COLO829 (cell line): ENCODE data around the gene TRIP6.
"Not testable (repeated sequence)": the region's sequence is repeated elsewhere in the genome, so short reads cannot be mapped to it uniquely, and the experiment has no call there.

Experiments
- DNase-seq: peaks from one replicate; pipeline ENCODE4 v3.0.0; 2012; ENCODE audit warnings: low spot score

Gene TRIP6

DNA sequence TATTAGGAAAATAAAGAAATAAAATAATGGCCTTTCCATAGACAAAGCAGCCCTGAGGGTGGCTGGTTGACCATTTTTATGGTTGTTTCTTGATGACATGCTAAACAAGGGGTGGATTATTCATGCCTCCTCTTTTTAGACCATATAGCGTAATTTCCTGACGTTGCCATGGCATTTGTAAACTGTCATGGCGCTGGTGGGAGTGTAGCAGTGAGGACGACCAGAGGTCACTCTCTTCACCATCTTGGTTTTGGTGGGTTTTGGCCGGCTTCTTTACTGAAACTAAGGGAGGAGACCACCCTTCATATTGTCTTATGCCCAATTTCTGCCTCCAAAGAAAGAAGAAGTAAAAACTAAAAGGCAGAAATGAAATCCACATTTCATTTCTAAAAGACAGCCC lies 52.1 kb downstream of the TRIP6 start:
- DNase-seq, result not testable (repeated sequence)

DNA sequence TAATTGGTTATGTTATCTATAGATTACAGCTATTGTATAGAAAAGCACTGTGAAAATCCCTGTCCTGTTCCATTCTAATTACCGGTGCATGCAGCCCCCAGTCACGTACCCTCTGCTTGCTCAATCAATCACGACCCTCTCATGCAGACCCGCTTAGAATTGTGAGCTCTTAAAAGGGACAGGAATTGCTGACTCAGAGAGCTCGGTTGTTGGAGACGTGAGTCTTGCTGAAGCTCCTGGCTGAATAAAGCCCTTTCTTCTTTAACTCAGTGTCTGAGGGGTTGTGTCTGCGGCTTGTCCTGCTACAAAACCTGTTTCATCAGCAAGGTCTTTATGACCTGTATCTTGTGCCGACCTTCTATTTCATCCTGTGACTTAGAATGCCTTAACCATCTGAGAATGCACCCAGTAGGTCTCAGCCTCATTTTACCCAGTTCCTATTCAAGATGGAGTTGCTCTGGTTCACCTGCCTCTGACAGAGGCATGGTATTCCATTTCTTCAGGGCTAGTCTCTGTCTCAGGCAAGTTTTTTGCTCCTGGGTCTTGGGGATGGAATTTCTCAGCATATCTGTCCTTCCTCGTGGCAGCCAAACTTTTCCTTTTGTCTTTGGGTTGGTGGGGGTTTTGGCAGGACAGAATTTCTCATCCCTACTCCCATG lies 52.7 kb downstream of the TRIP6 start:
- not testable (repeated sequence) for DNase-seq

DNA sequence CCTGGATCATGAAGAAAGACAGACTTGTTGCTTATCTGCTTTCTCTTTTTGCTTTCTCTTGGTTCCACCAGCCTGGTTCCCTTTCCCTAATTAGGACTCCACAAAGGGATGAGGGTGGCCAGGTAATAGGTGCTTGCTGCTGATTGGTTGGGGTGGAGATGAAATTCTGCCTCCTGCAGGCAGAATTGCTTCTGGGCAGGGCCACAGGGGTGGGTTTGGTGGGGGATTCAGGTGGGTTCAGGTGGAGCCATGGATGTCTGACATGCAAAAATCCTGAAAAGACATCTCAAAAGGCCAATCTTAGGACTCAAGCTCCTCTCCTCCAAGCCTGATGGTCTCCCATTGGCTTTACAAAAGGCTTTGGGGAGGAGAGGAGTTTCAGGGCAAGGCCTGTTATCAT lies 53.9 kb downstream of the TRIP6 start:
- no peak for DNase-seq
